Testis (tissue), 2 donors: ENCODE data around the gene MANF.

Experiments
- POLR2A ChIP-seq: fragments of 450-650 bp; IDR thresholded peaks from one replicate; pipeline ENCODE4 v1.6.1; 2017; ENCODE audit warnings: antibody characterized with exemption, mild to moderate bottlenecking, moderate library complexity
- TF ChIP-seq, protein P1 (sequence below), 3 experiments: fragments of 450-650 bp in 2 of 3; fragments of 200-600 bp in 1 of 3; sonication (generic) in 1 of 3; IDR thresholded peaks; one replicate each; pipeline ENCODE4 v1.5.1; 2016 to 2019; ENCODE audit warnings: antibody characterized with exemption in 3 of 3, mild to moderate bottlenecking in 2 of 3, moderate library complexity in 1 of 3

DNA sequence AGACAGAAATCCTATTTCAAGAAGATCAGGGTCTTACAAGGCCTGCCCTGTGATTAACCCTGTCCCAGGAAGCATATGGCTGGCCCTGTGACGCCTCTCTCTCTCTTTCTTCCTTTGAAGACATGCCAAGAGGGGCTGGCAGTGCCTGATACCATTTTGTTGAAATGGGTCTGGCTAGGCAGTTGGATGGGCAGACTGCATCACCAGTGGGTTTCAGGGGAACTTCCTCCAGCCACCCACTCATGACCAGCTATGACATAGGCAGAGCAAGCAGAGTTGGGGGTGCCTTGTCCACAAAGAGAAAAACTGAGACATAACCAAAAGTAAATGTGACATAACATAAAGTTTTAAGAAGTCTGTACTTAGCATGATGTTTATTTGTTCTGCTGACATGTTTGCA lies 31.4 kb upstream of the MANF start:
- TF ChIP-seq, protein P1, sequence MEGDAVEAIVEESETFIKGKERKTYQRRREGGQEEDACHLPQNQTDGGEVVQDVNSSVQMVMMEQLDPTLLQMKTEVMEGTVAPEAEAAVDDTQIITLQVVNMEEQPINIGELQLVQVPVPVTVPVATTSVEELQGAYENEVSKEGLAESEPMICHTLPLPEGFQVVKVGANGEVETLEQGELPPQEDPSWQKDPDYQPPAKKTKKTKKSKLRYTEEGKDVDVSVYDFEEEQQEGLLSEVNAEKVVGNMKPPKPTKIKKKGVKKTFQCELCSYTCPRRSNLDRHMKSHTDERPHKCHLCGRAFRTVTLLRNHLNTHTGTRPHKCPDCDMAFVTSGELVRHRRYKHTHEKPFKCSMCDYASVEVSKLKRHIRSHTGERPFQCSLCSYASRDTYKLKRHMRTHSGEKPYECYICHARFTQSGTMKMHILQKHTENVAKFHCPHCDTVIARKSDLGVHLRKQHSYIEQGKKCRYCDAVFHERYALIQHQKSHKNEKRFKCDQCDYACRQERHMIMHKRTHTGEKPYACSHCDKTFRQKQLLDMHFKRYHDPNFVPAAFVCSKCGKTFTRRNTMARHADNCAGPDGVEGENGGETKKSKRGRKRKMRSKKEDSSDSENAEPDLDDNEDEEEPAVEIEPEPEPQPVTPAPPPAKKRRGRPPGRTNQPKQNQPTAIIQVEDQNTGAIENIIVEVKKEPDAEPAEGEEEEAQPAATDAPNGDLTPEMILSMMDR (IDR thresholded peaks at IDR 0.05): no peak
- no peak for TF ChIP-seq POLR2A
